Transverse colon (tissue), 4 donors: ENCODE data around the gene PLSCR2.

Experiments used
- CTCF ChIP-seq, 5 experiments: fragments of 200-600 bp in 3 of 5; fragments of 450-650 bp in 2 of 5; sonication (generic) in 3 of 5; IDR thresholded peaks; 1 replicate in 2 of 5; 2 replicates in 3 of 5; pipeline ENCODE4 v1.5.1; 2016 to 2017; ENCODE audit warnings: antibody characterized with exemption in 5 of 5, inconsistent platforms in 3 of 5, mild to moderate bottlenecking in 2 of 5, moderate library complexity in 1 of 5
- POLR2A ChIP-seq: fragments of 450-650 bp; IDR thresholded peaks from one replicate; pipeline ENCODE4 v1.6.1; 2016; ENCODE audit warnings: antibody characterized with exemption, mild to moderate bottlenecking, moderate library complexity
- POLR2AphosphoS5 ChIP-seq, 3 donors: sonication (generic); formaldehyde crosslinking; IDR thresholded peaks; one replicate each; pipeline ENCODE4 v1.6.1; 2016; ENCODE audit warnings: antibody characterized with exemption in 3 of 3

- TF ChIP-seq POLR2A, result no peak
- no peak for TF ChIP-seq CTCF (IDR thresholded peaks at IDR 0.05)
- no peak for TF ChIP-seq POLR2AphosphoS5 (IDR thresholded peaks at IDR 0.05)
Measured at GRCh38 chr3:146390006-146390772, 79.2 kb downstream of the PLSCR2 start.
